ENCODE data around the gene MACF1. TPM values are rescaled to one million over a fixed set of nuclear protein-coding genes. Genes with fewer than 3 reads are reported as not detected.

MACF1 gene
- total RNA-seq, 1 experiment from 2014 or later = 190 TPM

GRCh38 chr1:39472826-39473225 is 268.3 kb downstream of the MACF1 start:
- H3K9me3 ChIP-seq (ENCODE audit: control insufficient read depth, low read depth, low read length) = no peaks in the 10 kb centered on the region
- no peak overlapping the region for H4K8ac ChIP-seq (replicated peaks; ENCODE audit: insufficient read length, low read depth, low read length)
- H2BK12ac ChIP-seq (ENCODE audit: insufficient read length, low read depth, low read length) = no peak overlapping the region
- no CpG with 5 or more reads among the region's 7 CpGs for WGBS (ENCODE audit: extremely low coverage, insufficient read length, low lambda C conversion rate)
- no peak overlapping the region for H2AFZ ChIP-seq (ENCODE audit: low read length)
- H3K14ac ChIP-seq (ENCODE audit: insufficient read depth, low read length) = no peak overlapping the region
- H3K27me3 ChIP-seq (ENCODE audit: insufficient read depth, low read length) = no peaks in the 10 kb centered on the region
- H2AK5ac ChIP-seq (ENCODE audit: insufficient read length, low read length) = no peak overlapping the region
- H3T11ph ChIP-seq (ENCODE audit: low read length) = no peak overlapping the region
- H3K9ac ChIP-seq (ENCODE audit: extremely low read depth, insufficient read length, low read length) = no peak overlapping the region
- no peaks in the 10 kb centered on the region for H3K79me2 ChIP-seq (ENCODE audit: insufficient read depth, low read length)
- H3K27me3 Mint-ChIP-seq (ENCODE audit: low read depth) = no peaks in the 10 kb centered on the region; the same call in 1 of the 2 replicates
- no peak overlapping the region for H3K4ac ChIP-seq (ENCODE audit: low read depth, low read length)
- H3K4me1 ChIP-seq (ENCODE audit: insufficient read depth, low read length) = no peaks in the 10 kb centered on the region
- no peak overlapping the region for H3K18ac ChIP-seq (ENCODE audit: insufficient read length, low read depth, low read length)
- no peak for TF ChIP-seq CTCF (conservative IDR thresholded peaks at IDR 0.05)
- H2BK15ac ChIP-seq (ENCODE audit: low read depth, low read length) = no peak overlapping the region
- H3K27ac ChIP-seq (ENCODE audit: insufficient read length, low read depth, low read length) = no peak overlapping the region
- no peaks in the 10 kb centered on the region for H3K23me2 ChIP-seq (ENCODE audit: insufficient read length, low read depth, low read length, poor library complexity, severe bottlenecking)
- H4K91ac ChIP-seq (ENCODE audit: insufficient read length, low read depth, low read length) = no peak overlapping the region
- no peaks in the 10 kb centered on the region for H3K79me1 ChIP-seq (ENCODE audit: insufficient read depth, low read depth, low read length, poor library complexity, severe bottlenecking)
- H3K23ac ChIP-seq (ENCODE audit: insufficient read length, low read depth, low read length) = no peak overlapping the region
- H3K36me3 Mint-ChIP-seq (ENCODE audit: insufficient read depth in 1 of 3, low read depth in 3 of 3) = peaks cover 15 to 70% (median 45%) of the 10 kb centered on the region in 3 experiments; a peak in 6 of 7 replicates
- no peak overlapping the region for H3K4me2 ChIP-seq (ENCODE audit: insufficient read depth, insufficient read length, low read length)
- H2BK120ac ChIP-seq (ENCODE audit: low read depth, low read length, poor library complexity, severe bottlenecking) = no peak overlapping the region
- DNase-seq = no peak
- H3K27ac Mint-ChIP-seq = no peak overlapping the region
- no peaks in the 10 kb centered on the region for H3K4me1 Mint-ChIP-seq
- no peaks in the 10 kb centered on the region for H3K9me3 Mint-ChIP-seq
- no peak overlapping the region for H3K4me3 Mint-ChIP-seq
- no peaks in the 10 kb centered on the region for H4K20me1 ChIP-seq (ENCODE audit: control insufficient read depth, insufficient read depth, insufficient read length)
- H3K56ac ChIP-seq (ENCODE audit: insufficient read length, low read depth, low read length) = no peak overlapping the region
- H4K5ac ChIP-seq (ENCODE audit: insufficient read length, low read depth, low read length) = no peak overlapping the region
- no peak overlapping the region for H2BK20ac ChIP-seq (ENCODE audit: low read depth, low read length, poor library complexity, severe bottlenecking)
- H2BK5ac ChIP-seq (ENCODE audit: insufficient read length, low read length) = no peak overlapping the region
